HG03354 (cell line): ENCODE measurements around the gene BRD7.

ENCODE experiments used
- ATAC-seq: cut with Tn5 transposase; IDR thresholded peaks from one replicate; pipeline ENCODE4 v1.9.1; 2021; ENCODE audit warnings: mild to moderate bottlenecking; ENCODE audit not compliant: unreplicated experiment, poor library complexity, severe bottlenecking

Gene BRD7

GRCh38 chr16:50279504-50279865 is 89.3 kb downstream of the BRD7 start:
- ATAC-seq: no peak

GRCh38 chr16:50278251-50278650 is 90.5 kb downstream of the BRD7 start:
- ATAC-seq: no peak

DNA sequence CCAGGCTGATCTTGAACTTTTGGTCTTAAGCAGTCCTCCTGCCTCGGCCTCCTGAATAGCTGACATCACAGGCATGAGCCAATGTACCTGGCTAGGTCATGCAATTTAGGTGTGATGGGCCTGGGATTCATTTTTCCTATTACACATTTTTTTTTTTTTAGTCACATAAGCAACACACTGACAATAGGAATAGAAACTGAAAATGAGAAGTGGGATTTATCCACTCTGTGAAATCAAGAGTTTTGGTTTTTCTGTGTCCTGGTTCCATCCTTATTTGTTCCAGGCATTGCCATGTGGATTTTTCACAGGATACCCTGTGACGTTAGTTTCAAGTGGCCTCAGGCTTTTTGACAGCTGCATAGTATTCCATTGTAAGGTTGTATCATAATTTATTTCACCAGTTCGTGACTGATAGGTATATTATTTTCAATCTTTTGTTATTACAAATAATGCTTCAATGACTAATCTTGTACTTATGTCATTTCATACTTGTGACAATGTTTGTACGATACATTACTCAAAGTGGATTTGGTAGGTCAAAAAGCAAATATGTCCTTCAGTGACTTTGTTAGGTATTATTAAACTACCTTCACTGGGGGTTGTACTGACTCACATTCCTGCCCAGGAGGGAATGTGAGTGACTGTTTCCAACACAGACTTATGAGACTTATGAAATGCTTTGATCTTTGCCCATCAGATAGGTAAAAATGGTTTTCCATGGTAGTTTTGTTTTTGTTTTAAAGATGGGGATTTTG is 91.8 kb downstream of the BRD7 start:
- no peak for ATAC-seq

DNA sequence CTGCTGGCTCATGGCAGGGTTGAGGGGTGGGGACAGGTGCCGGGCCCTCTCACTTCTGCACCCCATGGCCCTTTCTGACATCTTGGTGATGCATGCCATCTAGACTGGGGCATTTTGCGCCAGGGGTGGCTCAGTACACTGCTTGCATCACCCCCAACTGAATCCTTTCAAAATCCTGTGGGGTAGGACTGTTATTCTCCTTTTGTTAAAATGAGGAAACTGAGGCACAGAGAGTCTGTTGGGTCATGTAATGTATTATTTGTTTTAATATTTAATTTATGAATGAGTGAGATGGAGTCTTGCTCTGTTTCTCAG is 92.5 kb downstream of the BRD7 start:
- no peak for ATAC-seq

- no peak for ATAC-seq
Measured at GRCh38 chr16:50275428-50276325, 93.1 kb downstream of the BRD7 start.

DNA sequence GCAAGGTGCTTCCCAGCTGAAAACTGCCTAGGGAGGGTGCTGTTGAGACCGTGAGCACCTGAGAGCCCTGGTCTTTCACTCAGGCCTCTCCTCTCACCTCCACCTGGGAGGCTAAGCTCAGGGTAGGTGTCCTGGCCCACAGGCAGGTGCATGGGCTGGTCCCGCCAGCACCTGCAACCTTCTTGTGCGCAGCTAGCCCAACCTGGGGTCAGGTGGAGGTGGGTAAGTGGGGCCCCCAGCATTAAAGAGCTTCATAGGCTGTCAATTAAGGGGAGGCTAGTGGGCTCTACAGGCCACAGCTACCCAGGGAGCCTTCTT is 93.7 kb downstream of the BRD7 start:
- no peak for ATAC-seq

GRCh38 chr16:50274326-50275097 is 94.3 kb downstream of the BRD7 start:
- ATAC-seq: peak; percentile 57

GRCh38 chr16:50273888-50274325 is 94.9 kb downstream of the BRD7 start:
- ATAC-seq: peak; percentile 77

- no peak for ATAC-seq
Measured at GRCh38 chr16:50273382-50273690, 95.5 kb downstream of the BRD7 start.

DNA sequence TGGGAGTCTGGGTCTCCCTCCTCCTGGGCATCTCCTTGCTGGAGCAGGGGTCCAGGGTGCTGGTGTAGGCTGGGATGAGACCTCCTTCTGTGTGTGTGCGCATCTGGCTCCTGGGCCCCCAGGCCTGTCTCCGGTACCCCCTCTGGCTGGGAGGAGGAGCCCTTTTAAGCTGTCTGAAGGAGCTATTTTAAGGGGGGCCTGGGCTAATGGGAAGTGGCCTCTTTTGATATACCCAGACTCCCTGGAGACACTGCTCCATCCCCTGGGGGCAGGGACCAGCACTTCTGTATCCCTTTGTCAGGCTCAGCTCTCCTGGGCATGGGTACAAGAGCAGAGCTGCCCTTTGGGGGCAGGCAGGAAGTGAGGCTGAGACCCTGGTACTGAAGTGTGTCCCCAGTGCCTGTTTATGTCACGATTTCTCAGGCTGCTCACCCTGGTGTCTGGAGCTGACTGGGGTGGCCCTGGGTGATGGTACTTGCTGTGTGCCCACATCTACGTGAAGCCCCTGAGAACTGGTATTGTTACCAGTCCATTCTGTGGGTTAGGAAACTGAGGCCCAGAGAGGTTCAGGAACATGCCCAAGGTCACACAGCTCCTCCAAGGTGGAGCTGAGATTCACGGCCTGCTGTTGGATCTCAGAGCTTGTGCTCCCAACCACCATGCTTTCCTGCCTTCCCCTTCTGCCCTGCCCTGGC is 96.0 kb downstream of the BRD7 start:
- ATAC-seq: no peak

DNA sequence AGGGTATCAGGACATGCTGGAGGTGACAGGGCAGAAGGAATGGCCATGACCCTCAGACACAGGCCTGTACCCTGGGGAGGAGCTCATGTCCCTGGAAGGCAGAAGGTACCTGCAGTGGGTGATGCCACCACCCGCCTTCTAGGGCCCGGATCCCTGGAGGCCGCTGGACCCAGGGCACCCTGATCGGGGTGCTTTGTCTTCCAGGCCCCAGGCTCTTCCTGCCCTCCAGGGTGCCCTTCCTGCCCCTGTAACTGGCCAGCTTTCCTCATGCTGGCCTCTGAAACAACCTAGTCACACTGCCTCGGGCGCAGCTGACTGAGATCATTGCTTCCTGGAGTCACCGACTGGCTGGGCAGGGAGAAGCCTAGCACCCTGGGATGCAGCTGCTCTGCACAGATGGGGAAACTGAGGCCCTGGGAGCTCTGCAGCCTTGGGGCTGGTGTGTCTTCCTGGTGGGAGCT is 96.6 kb downstream of the BRD7 start:
- no peak for ATAC-seq

DNA sequence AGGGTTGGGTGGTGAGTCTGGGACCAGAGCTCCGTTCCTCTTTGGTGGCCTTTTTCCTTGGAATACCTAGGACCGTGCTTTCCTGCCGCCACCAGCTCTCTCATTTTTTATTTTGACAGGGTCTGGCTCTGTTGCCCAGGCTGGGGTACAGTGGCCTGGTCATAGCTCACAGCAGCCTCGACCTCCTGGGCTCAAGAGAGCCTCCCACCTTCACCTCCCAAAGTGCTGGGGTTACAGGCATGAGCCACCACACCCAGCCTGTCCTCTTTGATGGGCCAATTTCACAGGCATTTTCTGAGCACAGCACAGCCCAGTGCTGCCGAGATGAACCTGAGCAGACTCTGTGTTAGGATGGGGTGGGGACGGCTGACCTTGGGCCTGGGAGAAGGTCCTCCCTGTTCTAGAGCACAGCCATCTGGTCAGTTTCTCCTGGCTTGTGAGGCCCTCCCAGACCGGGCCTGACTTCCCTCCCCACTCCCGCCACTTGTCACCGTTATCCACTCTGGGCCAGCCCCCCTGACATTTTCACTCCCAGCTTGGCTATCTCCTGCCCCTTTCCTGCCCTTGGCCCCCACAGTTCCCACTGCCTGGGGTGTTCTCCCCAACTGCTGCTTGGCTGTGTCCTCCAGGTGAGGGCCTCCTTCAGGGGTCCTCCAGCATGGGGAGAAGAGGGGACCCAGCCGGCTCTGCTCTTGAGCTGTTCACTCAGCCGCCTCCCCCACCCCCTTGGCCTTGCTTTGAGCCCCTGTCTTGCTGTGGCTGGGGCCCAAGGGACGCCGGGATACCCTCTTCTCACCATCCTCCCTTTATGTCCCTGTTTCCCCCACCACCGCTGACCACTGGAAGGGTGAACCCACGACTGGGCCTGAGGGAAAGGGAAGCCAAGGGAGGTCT is 97.4 kb downstream of the BRD7 start:
- ATAC-seq: no peak

- no peak for ATAC-seq
Measured at GRCh38 chr16:50270510-50271147, 98.2 kb downstream of the BRD7 start.

GRCh38 chr16:50269769-50270509 is 98.8 kb downstream of the BRD7 start:
- ATAC-seq: no peak

GRCh38 chr16:50269061-50269705 is 99.6 kb downstream of the BRD7 start:
- ATAC-seq: no peak

- no peak for ATAC-seq
Measured at GRCh38 chr16:50268352-50268751, 100.4 kb downstream of the BRD7 start.

DNA sequence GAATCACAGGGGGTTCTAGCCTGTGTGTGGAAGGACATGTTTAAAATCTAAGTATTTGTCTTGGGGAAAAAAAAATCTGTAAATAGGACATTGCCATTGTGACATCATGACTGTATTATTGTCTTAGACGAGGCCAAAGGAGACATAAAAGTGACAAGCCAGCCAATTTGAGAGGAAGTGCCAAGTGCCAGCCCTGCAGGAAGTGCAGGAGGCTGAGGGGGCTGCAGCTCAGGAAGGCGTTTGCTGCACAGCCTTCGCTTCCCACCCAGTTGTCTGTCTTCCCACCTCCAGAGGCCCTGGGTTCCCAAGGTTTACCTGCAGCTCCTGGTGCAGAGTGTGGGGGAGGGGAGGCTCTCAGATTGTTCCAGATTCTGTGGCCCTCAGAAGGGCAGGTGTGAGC is 101.1 kb downstream of the BRD7 start:
- ATAC-seq: no peak
